Measurements from ENCODE around the gene NAALADL2.

GRCh38 chr3:175098644-175099043, 239.5 kb downstream of the NAALADL2 start:
- TF ChIP-seq CTCF (IDR thresholded peaks at IDR 0.05; ENCODE audit: insufficient read depth, low read length, poor library complexity, severe bottlenecking) (no peak), EZH2phosphoT487 (conservative IDR thresholded peaks at IDR 0.05; ENCODE audit: low read length) (no peak)
